GM03348 (cell line): ENCODE data around the gene KBTBD12.
"Not testable (repeated sequence)": the region's sequence is repeated elsewhere in the genome, so short reads cannot be mapped to it uniquely, and the experiment has no call there.

Source experiments
- DNase-seq: peaks from one replicate; pipeline ENCODE4 v3.0.0; 2012; ENCODE audit warnings: low spot score

KBTBD12 gene

DNA sequence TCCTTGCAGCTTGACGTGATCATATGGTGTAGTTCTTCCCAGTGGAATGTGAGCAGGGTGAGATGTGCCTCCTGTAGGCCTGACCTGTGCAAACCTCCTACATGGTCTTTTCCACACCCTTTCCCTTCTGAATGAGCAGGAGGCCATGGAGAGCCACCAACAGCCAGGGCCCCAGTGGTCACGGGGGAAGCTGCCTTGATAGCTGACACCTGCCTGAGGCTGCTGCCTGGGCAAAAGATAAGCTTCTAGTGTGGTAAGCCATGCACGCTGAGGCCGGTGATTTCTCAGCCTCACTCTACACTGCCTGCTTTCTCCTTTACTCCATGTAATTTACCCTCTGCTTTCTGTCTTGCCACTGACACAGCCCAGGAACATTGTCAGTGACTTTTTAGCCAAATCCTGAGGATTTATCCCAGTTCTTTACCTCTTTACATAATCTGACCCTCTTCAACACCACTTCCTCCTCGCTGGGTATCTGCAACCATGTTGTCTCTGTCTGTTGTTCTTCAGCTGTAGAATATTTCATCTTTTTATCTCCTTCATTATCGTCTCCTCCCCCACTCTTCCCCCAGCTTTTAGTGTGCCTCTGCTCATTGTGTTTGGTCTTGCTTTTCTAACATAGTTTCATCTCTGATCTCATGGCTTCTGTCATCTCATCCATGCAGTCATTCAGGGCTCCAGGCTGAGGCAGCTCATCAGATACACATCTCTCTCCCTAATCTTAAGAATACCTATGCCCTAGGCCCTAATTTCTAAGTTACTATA, 11.2 kb upstream of the KBTBD12 start:
- no peak for DNase-seq

DNA sequence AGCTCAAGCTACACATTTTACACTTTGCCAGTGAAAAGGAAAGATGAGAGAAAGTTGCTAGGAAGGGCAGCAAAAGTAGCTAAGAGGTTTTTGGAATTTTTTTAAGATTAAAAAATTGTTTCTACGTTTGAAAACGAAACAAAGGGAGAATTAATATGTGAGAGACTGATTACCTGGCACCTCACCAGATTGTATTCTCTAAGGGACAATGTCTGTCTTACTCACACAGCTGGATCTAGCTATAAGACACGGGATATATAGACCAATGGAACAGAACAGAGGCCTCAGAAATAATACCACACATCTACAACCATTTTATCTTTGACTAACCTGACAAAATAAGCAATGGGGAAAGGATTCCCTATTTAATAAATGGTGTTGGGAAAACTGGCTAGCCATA, 9.5 kb upstream of the KBTBD12 start:
- no peak for DNase-seq

DNA sequence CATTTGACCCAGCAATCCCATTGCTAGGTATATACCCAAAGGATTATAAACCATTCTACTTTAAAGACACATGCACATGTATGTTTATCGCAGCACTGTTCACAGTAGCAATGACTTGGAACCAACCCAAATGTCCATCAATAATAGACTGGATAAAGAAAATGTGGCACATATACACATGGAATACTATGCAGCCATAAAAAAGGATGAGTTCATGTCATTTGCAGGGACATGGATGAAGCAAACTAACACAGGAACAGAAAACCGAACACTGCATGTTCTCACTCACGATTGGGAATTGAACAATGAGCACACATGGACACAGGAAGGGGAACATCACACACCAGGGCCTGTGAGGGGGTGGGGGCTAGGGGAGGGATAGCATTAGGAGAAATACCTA, 8.4 kb upstream of the KBTBD12 start:
- not testable (repeated sequence) for DNase-seq

DNA sequence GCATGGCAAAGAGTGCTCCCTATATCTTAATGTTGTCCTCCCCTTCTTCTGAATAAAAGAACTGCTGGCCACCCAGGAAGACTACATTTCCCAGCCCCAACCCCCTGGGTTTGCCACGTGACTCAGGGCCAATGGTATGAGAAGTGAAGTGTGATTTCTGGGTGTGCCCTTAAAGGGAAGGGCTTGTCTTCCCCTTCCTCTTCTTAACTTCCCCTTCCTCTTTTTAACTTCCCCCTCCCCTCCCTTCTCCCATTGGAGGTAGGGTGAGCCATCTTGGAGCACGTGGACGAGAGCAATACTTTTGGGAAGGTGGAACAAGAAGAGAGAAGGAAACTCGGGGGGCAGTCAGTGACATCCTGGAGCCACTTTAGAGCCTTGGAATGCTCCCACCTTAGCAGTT, 6.8 kb upstream of the KBTBD12 start:
- DNase-seq: no peak

- no peak for DNase-seq
Observed at GRCh38 chr3:127908951-127909350, 6.1 kb upstream of the KBTBD12 start.

DNA sequence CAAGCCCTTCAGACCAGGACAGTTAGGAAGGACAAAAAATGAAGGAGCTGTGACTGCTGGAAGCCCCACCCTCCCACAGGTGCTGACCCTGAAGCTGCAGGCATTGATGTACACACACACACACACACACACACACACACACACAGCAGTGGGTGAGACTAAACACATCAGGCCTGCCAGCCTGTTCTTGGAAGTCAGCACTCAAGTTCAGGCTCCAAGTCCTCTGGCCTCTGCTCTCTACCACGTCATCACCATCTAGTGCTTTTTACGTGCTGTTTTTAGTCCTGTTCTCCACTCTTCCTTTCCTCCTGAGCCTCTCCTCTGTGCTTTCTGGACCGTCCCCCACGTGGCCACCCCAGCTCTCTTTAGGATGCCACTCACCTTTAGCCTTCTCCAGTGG, 5.4 kb upstream of the KBTBD12 start:
- no peak for DNase-seq

- no peak for DNase-seq
Observed at GRCh38 chr3:127911421-127911931, 3.6 kb upstream of the KBTBD12 start.

GRCh38 chr3:127913841-127914240, 1.2 kb upstream of the KBTBD12 start:
- DNase-seq: not testable (repeated sequence)

DNA sequence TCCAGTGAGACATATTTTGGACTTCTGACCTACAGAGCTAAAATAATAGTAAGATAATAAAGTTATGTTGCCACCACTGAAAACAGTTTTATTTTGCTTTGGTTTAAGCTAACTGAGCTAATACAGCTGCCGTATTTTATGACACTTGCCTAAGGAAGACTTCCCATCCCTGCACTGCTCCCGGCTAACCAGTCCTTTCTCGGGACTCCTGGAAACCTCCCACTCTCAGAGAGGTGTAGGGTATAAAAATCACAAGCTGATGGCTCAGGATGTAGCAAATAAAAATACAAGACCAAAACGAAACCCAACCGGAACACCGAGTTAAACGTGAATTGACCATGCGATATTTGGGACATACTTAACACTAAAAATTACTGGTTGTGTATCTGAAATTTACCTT, 448 bp upstream of the KBTBD12 start:
- peak; percentile 16 for DNase-seq

- no peak for DNase-seq
Observed at GRCh38 chr3:127915937-127916493, 983 bp downstream of the KBTBD12 start.

GRCh38 chr3:127920738-127921137, 5.7 kb downstream of the KBTBD12 start:
- DNase-seq: no peak

DNA sequence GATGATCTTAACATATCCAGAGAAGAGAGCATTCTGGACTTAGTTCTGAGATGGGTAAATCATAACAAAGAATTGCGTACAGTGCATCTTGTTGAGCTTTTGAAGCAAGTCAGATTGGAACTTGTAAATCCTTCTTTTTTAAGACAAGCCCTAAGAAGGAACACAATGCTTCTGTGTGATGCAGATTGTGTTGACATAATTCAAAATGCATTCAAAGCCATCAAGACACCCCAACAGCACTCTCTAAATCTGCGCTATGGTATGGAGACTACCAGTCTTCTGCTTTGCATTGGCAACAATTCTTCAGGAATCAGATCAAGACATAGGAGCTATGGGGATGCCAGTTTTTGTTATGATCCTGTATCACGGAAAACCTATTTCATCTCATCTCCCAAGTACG, 8.6 kb downstream of the KBTBD12 start:
- DNase-seq: no peak

- no peak for DNase-seq
Observed at GRCh38 chr3:127925384-127925783, 10.4 kb downstream of the KBTBD12 start.

DNA sequence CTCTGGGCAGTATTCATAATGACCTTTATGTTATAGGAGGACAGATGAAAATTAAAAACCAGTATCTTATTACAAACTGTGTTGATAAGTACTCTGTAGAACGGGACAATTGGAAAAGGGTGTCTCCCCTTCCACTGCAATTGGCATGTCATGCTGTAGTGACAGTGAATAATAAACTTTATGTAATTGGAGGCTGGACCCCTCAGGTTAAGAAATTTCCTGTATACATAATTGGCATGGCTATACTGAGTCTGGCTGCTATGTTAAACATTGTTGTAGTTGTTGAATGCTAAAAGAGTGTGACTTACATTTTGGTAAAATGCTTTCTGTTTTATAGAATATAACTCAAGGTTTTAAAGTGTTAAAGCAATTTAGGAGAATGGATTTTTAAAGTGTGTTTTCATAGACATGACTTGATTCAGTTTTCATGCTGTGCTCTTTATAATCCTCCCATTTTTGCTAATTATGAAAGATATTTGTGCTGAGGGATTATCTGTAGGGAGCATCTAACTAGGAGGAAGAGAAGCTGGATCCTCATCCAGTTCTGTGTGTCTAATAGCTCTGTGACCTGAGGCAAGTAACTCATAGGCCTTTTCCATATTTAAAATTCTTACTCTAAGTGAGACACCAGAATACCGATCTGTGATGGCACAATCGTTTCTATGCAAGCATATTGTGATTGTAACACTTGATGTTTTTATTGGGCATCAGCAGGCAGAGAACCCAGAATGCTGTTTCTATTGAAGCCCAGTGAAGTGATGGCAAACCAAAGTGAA, 13.0 kb downstream of the KBTBD12 start:
- no peak for DNase-seq

DNA sequence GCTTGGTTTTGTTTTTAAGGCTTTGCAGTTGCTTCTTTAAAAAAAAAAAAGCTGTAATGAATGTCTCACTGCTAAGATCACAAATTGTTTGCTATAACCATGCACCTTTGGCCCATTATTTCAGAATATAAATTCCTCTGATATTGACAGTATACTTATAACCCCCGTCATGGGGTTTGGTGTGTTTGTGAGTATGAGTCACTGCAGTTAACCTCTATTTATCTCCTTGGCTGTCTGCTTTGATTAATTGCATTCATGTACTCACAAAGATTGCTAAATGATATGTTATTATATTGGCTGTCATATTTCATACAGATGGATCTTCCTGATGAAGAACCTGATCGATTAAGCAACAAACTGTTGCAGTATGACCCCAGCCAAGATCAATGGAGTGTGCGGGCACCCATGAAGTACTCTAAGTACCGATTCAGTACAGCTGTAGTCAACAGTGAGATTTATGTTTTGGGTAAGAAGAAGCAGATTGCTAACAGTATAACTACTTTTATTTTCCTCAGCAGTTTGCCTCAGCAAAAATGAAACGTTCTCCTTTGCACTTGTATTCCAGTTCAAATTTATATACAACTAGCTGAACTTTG, 14.9 kb downstream of the KBTBD12 start:
- no peak for DNase-seq

GRCh38 chr3:127933396-127933795, 18.4 kb downstream of the KBTBD12 start:
- DNase-seq: no peak

- DNase-seq: no peak
Observed at GRCh38 chr3:127938800-127939199, 23.8 kb downstream of the KBTBD12 start.

DNA sequence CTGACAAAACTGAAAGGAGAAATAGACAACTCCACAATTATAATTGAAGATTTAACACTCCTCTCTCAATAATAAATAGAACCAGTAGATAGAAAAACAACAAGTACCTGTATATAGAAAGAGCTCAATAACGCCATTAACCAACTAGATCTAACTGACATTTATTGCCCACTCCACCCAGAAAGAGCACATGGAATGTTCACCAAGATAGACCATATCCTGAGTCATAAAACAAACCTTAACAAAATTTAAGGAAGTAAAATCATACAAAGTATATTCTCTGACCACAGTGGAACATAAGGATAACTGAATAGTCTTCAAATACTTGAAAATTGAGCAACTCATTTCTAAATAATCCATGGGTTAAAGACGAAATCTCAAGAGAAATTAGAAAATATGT, 25.1 kb downstream of the KBTBD12 start:
- DNase-seq: no peak

DNA sequence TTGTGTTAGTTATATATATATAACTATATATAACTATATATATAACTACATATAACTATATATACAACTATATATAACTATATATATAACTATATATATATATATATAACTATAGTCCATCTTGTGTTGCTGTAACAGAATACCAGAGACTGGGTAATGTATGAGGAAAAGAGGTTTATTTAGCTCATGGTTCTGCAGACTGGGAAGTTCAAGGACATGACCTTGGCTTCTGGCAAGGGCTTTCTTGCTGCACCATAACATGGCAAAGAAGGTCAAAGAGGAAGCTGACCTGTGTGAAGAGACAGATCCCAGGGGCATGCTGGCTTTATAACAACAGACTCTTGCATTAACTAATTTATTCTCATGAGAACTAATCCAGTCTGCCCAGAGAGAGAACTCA, 27.6 kb downstream of the KBTBD12 start:
- DNase-seq: no peak

DNA sequence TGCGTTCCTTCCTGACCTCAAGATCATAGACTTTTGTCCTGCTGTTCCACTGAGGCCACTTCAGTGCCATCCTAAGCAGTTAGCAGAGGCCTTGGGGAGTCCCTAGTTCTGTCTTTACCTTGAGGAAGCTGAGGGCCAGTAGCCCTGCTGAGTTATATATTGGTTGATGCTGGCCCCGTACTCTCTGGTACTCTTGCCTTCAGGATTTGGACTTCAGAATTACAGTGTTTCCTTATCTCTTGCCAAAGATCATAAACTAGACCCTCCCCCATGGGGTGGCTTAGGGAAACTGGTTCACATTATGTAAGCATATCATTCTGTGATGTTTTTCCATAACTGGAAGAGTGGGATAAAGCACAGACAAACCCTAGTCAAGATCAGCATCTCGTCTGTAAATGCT, 33.2 kb downstream of the KBTBD12 start:
- no peak for DNase-seq

GRCh38 chr3:127949446-127950055, 34.5 kb downstream of the KBTBD12 start:
- DNase-seq: peak; percentile 13

DNA sequence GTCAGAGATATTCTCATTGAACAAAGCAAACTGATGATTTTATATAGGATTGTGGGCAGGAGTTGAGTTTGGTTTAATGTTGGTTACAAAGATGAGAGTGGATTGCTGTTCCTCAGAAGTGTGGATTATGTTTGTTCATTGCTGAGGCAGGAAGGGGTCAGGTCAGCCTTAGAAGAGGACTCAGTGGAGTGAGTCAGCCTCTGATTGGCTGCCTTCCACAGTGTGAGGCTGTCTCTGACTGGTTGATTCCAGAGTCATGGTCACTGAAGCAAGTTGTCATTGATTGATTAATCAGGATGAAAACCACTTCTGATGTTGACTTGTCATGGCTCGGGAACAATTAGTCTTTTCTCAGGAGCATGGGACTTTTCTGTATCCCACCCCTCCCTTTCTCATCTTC, 36.2 kb downstream of the KBTBD12 start:
- peak; percentile 59 for DNase-seq
